K562 (cell line): ENCODE measurements around the gene DAB2. TPM values are rescaled to one million over a fixed set of nuclear protein-coding genes. Genes with fewer than 3 reads are reported as not detected.

ENCODE experiments used
- CTCFL ChIP-seq: IDR thresholded peaks from 2 replicates; pipeline ENCODE4 v1.6.1; 2011; ENCODE audit warnings: borderline replicate concordance, low read depth, mild to moderate bottlenecking, moderate library complexity, low read length; ENCODE audit not compliant: insufficient read depth, poor library complexity, severe bottlenecking
- E2F6 ChIP-seq, 2 experiments: IDR thresholded peaks; 2 replicates each; pipeline ENCODE4 v1.6.1; 2011; ENCODE audit warnings: borderline replicate concordance in 1 of 2, control low read depth in 1 of 2, low read depth in 1 of 2, low read length in 1 of 2, mild to moderate bottlenecking in 1 of 2, mixed read lengths in 1 of 2, moderate library complexity in 1 of 2; ENCODE audit not compliant: insufficient read depth in 1 of 2, insufficient read length in 1 of 2, poor library complexity in 1 of 2, severe bottlenecking in 1 of 2; ENCODE audit errors: extremely low read depth in 1 of 2
- FUS ChIP-seq: fragments of 200-400 bp; formaldehyde crosslinking; optimal IDR thresholded peaks from 2 replicates; pipeline ENCODE3; 2017; ENCODE audit warnings: low read depth, low read length
- MEIS2 ChIP-seq: fragments of 450-650 bp; IDR thresholded peaks from 2 replicates; pipeline ENCODE4 v1.6.1; 2014; ENCODE audit warnings: mild to moderate bottlenecking; ENCODE audit not compliant: partially characterized antibody
- PML ChIP-seq: IDR thresholded peaks from 2 replicates; pipeline ENCODE4 v1.6.1; 2012; ENCODE audit warnings: low read length, inconsistent platforms
- PREB ChIP-seq: sonication (generic); formaldehyde crosslinking; IDR thresholded peaks from 2 replicates; pipeline ENCODE4 v1.8.1; 2023; ENCODE audit warnings: mild to moderate bottlenecking, missing genetic modification reagents
- RBM25 ChIP-seq: fragments of 200-400 bp; formaldehyde crosslinking; IDR thresholded peaks from 2 replicates; pipeline ENCODE4 v1.6.1; 2018; ENCODE audit warnings: low read length, low read depth, moderate library complexity; ENCODE audit not compliant: severe bottlenecking
- TAL1 ChIP-seq: fragments of 450-650 bp; IDR thresholded peaks from 2 replicates; pipeline ENCODE4 v1.6.1; 2016; ENCODE audit warnings: mild to moderate bottlenecking
- ZBTB1 ChIP-seq: sonication (generic); formaldehyde crosslinking; IDR thresholded peaks from 2 replicates; pipeline ENCODE4 v1.8.1; 2023; ENCODE audit warnings: missing genetic modification reagents, low read depth, mild to moderate bottlenecking, borderline replicate concordance
- ZBTB11 ChIP-seq, 3 experiments: fragments of 200-800 bp in 1 of 3; fragments of 250-450 bp in 1 of 3; fragments of 450-650 bp in 1 of 3; sonication (Bioruptor Pico) in 1 of 3; sonication (Bioruptor generic) in 1 of 3; formaldehyde crosslinking in 1 of 3; IDR thresholded peaks; 2 replicates each; pipeline versions ENCODE4 v1.6.1 to v1.8.0; 2016 to 2022; ENCODE audit warnings: mild to moderate bottlenecking in 2 of 3, missing genetic modification characterization in 2 of 3, missing compliant biosample characterization in 1 of 3, moderate library complexity in 1 of 3
- ZNF57 ChIP-seq: fragments of 450-650 bp; formaldehyde crosslinking; IDR thresholded peaks from 2 replicates; pipeline ENCODE4 v1.4.0; 2020; ENCODE audit warnings: mild to moderate bottlenecking, moderate library complexity
- polyA plus RNA-seq, 8 experiments: library from polyadenylated mRNA; depleted of rRNA in 4 of 8; stranded (reverse) in 5 of 8; unstranded in 3 of 8; fragments of >200 nt; fragmentation: Nextera tagmentation in 2 of 8; fragmentation: Illumina TruSeq in 1 of 8; extraction: Ambion mirVana in 2 of 8; extraction: Trizol in 1 of 8; gene quantifications; 2 replicates each; pipeline versions ENCODE4 v1.2.1 to v1.2.3, GENCODE V29; 2011 to 2014; ENCODE audit warnings: inconsistent platforms in 1 of 8, missing spikeins in 1 of 8
- total RNA-seq, 7 experiments: library from RNA; depleted of rRNA in 6 of 7; stranded (reverse); fragments of >200 nt in 6 of 7; fragmentation: Illumina TruSeq in 2 of 7; extraction: Trizol in 2 of 7; gene quantifications; 2 replicates each; pipeline versions ENCODE4 v1.2.1 to v1.2.3, GENCODE V29; 2011 to 2021; ENCODE audit warnings: low replicate concordance in 1 of 7
- TF ChIP-seq, protein P1 (sequence below): sonication (generic); formaldehyde crosslinking; IDR thresholded peaks from 2 replicates; pipeline ENCODE4 v1.9.0; 2022; ENCODE audit warnings: mild to moderate bottlenecking, missing genetic modification reagents
- TF ChIP-seq, protein P2 (sequence below): fragments of 250-450 bp; sonication (Bioruptor Pico); IDR thresholded peaks from 2 replicates; pipeline ENCODE4 v1.8.0; 2021; ENCODE audit warnings: mild to moderate bottlenecking, moderate library complexity

DAB2 gene
- total and polyA plus RNA-seq, 9 of the 15 experiments (the other 6 are each of a cell fraction or from before 2014, with no cell fraction given): 6.6 to 29.9 (median 24.1) TPM

- TF ChIP-seq, protein P1, sequence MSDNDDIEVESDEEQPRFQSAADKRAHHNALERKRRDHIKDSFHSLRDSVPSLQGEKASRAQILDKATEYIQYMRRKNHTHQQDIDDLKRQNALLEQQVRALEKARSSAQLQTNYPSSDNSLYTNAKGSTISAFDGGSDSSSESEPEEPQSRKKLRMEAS (CRISPR knock-in tag): no peak
- TF ChIP-seq, protein P2, sequence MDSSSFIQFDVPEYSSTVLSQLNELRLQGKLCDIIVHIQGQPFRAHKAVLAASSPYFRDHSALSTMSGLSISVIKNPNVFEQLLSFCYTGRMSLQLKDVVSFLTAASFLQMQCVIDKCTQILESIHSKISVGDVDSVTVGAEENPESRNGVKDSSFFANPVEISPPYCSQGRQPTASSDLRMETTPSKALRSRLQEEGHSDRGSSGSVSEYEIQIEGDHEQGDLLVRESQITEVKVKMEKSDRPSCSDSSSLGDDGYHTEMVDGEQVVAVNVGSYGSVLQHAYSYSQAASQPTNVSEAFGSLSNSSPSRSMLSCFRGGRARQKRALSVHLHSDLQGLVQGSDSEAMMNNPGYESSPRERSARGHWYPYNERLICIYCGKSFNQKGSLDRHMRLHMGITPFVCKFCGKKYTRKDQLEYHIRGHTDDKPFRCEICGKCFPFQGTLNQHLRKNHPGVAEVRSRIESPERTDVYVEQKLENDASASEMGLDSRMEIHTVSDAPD (CRISPR knock-in tag): no peak
- TF ChIP-seq RBM25 (no peak), ZBTB1 (CRISPR knock-in tag) (peak; percentile 53; the same call in 1 of the 2 replicates), PREB (CRISPR knock-in tag) (no peak; the same call in 1 of the 2 replicates), ZBTB11 (CRISPR knock-in tag; IDR thresholded peaks at IDR 0.05) (peak in 1 of 3 experiments; percentile 74; a peak in 2 of 6 replicates), PML (peak; percentile 34; the same call in 1 of the 2 replicates), MEIS2 (no peak), E2F6 (IDR thresholded peaks at IDR 0.05; ENCODE audit: borderline replicate concordance in 1 of 2, extremely low read depth in 1 of 2, insufficient read depth in 1 of 2, insufficient read length in 1 of 2, low read depth in 1 of 2, low read length in 1 of 2, poor library complexity in 1 of 2, severe bottlenecking in 1 of 2) (peak; percentile 49 to 83), TAL1 (peak; percentile 75), FUS (no peak), CTCFL (peak; percentile 31), ZNF57 (CRISPR knock-in tag) (no peak)
These were observed at the start of gene DAB2 (continued) for GRCh38 chr5:39424736-39425637.
